ENCODE data around the gene MBIP. TPM values are rescaled to one million over a fixed set of nuclear protein-coding genes. Genes with fewer than 3 reads are reported as not detected.

MBIP gene
- total RNA-seq, 1 experiment from 2014 or later: 9.8 TPM

DNA sequence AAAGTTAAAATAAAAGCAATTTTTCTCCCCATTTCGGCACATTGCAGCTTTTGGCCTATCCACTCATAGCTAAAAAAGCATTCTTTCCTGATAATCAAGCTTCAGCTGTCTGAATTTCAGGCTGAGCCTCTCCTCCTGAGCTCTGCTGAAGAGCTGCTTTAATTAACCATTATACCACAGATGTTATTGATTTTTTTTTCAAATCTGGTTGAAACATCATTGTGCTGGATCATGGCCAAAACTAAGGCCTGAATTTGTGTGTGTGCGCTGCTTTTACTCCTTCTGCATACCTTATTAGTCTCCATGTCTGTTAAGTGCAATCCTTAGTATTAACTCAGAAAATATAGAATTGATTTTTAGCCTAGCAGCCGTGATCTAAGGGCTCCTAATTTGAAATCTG is 52.3 kb downstream of the MBIP start:
- ATAC-seq (no peak), DNase-seq (ENCODE audit: low read depth, low spot score) (no peak)
- BruUV-seq (replicated peaks): no TSS peak
- in situ Hi-C loops (cut with HindIII; ENCODE audit: low pct_unique_long_range_greater_than_20kb, low sequenced_read_pairs) (no loop called here), intact Hi-C loops (cut with micrococcal nuclease; ENCODE audit: unreplicated experiment) (no loop called here)
- CTCF ChIA-PET: no interaction called here
- H3K36me3 ChIP-seq (ENCODE audit: control insufficient read depth, insufficient read depth, low read length): no peaks in the 10 kb centered on the region
- H3K9me3 ChIP-seq (ENCODE audit: control insufficient read depth, insufficient read depth, low read depth, low read length): no peaks in the 10 kb centered on the region
- TF ChIP-seq POLR2AphosphoS5 (IDR thresholded peaks at IDR 0.05; ENCODE audit: low read depth, low read length): no peak
- TF ChIP-seq REST (IDR thresholded peaks at IDR 0.05; ENCODE audit: insufficient read depth in 1 of 2, low read depth in 2 of 2, low read length in 1 of 2): no peak
- TF ChIP-seq, protein P1, sequence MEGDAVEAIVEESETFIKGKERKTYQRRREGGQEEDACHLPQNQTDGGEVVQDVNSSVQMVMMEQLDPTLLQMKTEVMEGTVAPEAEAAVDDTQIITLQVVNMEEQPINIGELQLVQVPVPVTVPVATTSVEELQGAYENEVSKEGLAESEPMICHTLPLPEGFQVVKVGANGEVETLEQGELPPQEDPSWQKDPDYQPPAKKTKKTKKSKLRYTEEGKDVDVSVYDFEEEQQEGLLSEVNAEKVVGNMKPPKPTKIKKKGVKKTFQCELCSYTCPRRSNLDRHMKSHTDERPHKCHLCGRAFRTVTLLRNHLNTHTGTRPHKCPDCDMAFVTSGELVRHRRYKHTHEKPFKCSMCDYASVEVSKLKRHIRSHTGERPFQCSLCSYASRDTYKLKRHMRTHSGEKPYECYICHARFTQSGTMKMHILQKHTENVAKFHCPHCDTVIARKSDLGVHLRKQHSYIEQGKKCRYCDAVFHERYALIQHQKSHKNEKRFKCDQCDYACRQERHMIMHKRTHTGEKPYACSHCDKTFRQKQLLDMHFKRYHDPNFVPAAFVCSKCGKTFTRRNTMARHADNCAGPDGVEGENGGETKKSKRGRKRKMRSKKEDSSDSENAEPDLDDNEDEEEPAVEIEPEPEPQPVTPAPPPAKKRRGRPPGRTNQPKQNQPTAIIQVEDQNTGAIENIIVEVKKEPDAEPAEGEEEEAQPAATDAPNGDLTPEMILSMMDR (IDR thresholded peaks at IDR 0.05): no peak
- TF ChIP-seq SIN3A (IDR thresholded peaks at IDR 0.05; ENCODE audit: borderline replicate concordance, insufficient read depth, low read depth, low read length): no peak
- TF ChIP-seq TCF7L2 (IDR thresholded peaks at IDR 0.05; ENCODE audit: low read depth, low read length): no peak
- POLR2A ChIA-PET: no interaction called here
- H3K4me3 ChIP-seq (ENCODE audit: low read depth in 2 of 2, low read length in 2 of 2): no peak overlapping the region
- no peaks in the 10 kb centered on the region for H3K4me1 ChIP-seq (ENCODE audit: control insufficient read depth, insufficient read depth, low read length)
- H3K27ac ChIP-seq (ENCODE audit: low read length): no peak overlapping the region
- H3K27me3 ChIP-seq (ENCODE audit: control insufficient read depth, insufficient read depth, low read length): peaks cover 12% of the 10 kb centered on the region

DNA sequence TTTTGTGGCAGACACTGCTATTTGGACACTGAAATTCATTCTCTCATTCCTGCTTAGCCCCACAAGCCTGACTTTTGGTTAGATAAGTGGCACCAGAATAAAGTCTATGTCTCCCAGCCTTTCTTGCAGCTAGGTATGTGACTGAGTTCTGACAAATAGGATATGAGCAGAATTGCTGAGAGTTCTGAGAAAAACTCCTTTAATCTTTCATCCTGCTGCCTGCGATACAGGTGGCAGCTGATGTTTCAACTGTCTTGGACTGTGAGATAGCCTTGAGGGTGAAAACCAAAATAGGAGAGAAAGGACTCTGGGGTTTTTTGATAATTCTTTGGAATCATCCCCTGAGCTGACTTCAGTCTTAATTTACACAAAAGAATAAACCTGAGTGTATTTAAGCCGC is 55.8 kb downstream of the MBIP start:
- CTCF ChIA-PET: no interaction called here

More for the DNA sequence above, 55.8 kb downstream of the MBIP start:
- in situ Hi-C loops (cut with HindIII; ENCODE audit: low pct_unique_long_range_greater_than_20kb, low sequenced_read_pairs) (no loop called here), intact Hi-C loops (cut with micrococcal nuclease; ENCODE audit: unreplicated experiment) (no loop called here)
- no peak overlapping the region for H3K27ac ChIP-seq (ENCODE audit: low read length)
- no peak for TF ChIP-seq REST (IDR thresholded peaks at IDR 0.05; ENCODE audit: insufficient read depth in 1 of 2, low read depth in 2 of 2, low read length in 1 of 2)
- no peak for TF ChIP-seq TCF7L2 (IDR thresholded peaks at IDR 0.05; ENCODE audit: low read depth, low read length)
- TF ChIP-seq SIN3A (IDR thresholded peaks at IDR 0.05; ENCODE audit: borderline replicate concordance, insufficient read depth, low read depth, low read length): no peak
- TF ChIP-seq POLR2AphosphoS5 (IDR thresholded peaks at IDR 0.05; ENCODE audit: low read depth, low read length): no peak
- TF ChIP-seq, protein P1 (IDR thresholded peaks at IDR 0.05): no peak
- H3K4me3 ChIP-seq (ENCODE audit: low read depth in 2 of 2, low read length in 2 of 2): no peak overlapping the region
- no peaks in the 10 kb centered on the region for H3K9me3 ChIP-seq (ENCODE audit: control insufficient read depth, insufficient read depth, low read depth, low read length)
- peaks cover 3% of the 10 kb centered on the region for H3K27me3 ChIP-seq (ENCODE audit: control insufficient read depth, insufficient read depth, low read length)
- no peaks in the 10 kb centered on the region for H3K36me3 ChIP-seq (ENCODE audit: control insufficient read depth, insufficient read depth, low read length)
- BruUV-seq (replicated peaks): no TSS peak
- H3K4me1 ChIP-seq (ENCODE audit: control insufficient read depth, insufficient read depth, low read length): no peaks in the 10 kb centered on the region
- POLR2A ChIA-PET: no interaction called here
- DNase-seq (ENCODE audit: low read depth, low spot score) (no peak), ATAC-seq (no peak)
